Measurements from ENCODE around the gene CCDC200. TPM values are rescaled to one million over a fixed set of nuclear protein-coding genes. Genes with fewer than 3 reads are reported as not detected.

Gene CCDC200
- total RNA-seq, 1 donor from 2014 or later: not detected

DNA sequence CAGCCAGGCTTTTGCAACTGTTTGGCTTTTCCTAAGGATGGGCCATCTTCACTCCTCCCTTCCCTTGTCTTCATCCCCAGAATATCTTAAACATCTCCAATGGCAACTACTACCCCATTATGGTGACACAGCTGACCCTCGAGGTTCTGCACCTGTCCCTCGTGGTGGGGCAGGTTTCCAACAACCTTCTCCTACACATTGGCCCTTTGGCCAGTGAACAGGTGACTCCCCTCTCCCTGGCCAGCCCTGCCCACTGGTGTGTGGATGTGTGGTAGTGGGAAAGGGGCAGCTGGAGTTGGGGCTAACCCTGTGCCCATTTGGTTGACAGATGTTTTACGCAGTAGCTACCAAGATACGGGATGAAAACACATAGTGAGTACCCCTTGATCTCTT is 12.1 kb downstream of the CCDC200 start:
- TF ChIP-seq, protein P1, sequence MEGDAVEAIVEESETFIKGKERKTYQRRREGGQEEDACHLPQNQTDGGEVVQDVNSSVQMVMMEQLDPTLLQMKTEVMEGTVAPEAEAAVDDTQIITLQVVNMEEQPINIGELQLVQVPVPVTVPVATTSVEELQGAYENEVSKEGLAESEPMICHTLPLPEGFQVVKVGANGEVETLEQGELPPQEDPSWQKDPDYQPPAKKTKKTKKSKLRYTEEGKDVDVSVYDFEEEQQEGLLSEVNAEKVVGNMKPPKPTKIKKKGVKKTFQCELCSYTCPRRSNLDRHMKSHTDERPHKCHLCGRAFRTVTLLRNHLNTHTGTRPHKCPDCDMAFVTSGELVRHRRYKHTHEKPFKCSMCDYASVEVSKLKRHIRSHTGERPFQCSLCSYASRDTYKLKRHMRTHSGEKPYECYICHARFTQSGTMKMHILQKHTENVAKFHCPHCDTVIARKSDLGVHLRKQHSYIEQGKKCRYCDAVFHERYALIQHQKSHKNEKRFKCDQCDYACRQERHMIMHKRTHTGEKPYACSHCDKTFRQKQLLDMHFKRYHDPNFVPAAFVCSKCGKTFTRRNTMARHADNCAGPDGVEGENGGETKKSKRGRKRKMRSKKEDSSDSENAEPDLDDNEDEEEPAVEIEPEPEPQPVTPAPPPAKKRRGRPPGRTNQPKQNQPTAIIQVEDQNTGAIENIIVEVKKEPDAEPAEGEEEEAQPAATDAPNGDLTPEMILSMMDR (conservative IDR thresholded peaks at IDR 0.05; ENCODE audit: low read depth, low read length): no peak
- DNase-seq (ENCODE audit: low read depth): no peak

DNA sequence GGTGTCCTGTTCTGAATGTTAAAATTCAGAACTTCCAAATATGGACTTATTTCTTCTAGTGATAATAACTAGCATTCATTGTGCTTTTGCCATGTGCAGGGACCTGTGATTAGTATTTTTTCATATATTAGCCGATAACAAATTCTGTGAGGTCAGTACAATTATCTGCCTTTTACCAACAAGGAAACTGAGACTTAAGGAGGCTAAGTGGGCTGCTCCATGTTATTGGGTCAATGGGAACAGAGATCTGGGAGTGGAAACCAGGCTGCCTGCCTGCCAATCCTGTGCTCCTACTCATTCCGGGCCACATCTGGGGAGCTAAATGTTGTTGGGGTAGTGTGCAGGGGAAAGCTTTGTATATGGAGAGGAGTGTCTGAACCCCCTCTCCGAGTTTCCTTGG is 13.1 kb downstream of the CCDC200 start:
- TF ChIP-seq, protein P1 (conservative IDR thresholded peaks at IDR 0.05; ENCODE audit: low read depth, low read length): no peak
- no peak overlapping the region for H3K4me3 ChIP-seq (ENCODE audit: low read depth, low read length)
- no peak for DNase-seq (ENCODE audit: low read depth)

More for the DNA sequence above, 12.1 kb downstream of the CCDC200 start:
- no peak overlapping the region for H3K4me3 ChIP-seq (ENCODE audit: low read depth, low read length)

DNA sequence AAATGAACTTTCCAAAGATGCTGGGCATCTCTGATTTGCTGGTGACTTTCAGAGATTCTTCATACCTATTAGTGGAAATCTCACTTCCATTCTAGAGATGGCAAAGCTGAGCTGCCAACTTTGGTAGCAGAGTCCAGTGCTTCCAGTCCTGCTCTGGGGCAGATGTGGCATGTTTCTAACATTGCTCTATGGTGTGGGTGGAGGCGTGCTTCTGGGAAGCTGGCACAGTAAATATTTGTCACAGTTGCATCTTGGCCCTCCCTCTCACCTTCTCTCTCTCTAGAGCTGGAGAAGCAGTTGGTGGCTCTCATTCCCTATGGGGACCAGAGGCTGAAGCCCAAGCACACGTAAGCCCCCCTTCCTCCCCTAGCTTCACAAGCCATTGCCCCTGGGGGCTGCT is 14.9 kb downstream of the CCDC200 start:
- H3K4me3 ChIP-seq (ENCODE audit: low read depth, low read length): no peak overlapping the region
- TF ChIP-seq, protein P1 (conservative IDR thresholded peaks at IDR 0.05; ENCODE audit: low read depth, low read length): no peak
- no peak for DNase-seq (ENCODE audit: low read depth)

DNA sequence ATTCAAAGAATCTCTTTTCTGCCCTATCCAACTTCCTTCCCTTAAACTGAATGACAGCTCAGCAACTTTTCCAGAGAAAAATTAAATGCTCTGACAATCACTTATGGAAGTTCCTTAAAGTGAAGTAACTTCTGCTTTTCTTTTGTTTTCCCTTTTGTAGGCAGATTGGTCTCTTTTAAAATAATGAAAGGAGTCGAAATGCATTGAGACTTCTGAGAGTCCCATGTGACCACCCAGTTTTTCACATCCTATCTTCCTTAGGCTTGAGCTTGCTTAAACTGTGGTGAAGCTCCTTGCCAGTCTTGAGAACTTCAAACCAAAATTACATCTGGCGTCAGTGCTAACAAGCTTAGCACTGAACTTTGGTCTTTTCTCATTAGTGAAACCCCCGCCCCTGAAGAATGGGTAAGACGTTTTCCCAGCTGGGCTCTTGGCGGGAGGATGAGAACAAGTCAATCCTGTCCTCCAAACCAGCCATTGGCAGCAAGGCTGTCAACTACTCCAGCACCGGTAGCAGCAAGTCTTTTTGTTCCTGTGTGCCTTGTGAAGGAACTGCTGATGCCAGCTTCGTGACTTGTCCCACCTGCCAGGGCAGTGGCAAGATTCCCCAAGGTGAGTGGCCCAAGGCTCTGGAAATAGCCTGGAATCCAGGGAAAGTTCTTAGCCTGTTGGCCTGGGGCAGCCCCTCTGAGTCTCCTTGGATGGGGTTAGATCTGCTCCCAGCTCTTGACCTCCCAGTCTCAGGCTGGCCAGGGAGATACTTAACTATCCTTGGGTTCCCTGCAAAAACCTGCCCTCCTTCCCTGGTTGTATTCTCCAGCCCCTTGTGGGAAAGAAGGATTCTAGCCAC is 15.6 kb downstream of the CCDC200 start:
- H3K4me3 ChIP-seq (ENCODE audit: low read depth, low read length): peak overlapping the region; percentile 74

DNA sequence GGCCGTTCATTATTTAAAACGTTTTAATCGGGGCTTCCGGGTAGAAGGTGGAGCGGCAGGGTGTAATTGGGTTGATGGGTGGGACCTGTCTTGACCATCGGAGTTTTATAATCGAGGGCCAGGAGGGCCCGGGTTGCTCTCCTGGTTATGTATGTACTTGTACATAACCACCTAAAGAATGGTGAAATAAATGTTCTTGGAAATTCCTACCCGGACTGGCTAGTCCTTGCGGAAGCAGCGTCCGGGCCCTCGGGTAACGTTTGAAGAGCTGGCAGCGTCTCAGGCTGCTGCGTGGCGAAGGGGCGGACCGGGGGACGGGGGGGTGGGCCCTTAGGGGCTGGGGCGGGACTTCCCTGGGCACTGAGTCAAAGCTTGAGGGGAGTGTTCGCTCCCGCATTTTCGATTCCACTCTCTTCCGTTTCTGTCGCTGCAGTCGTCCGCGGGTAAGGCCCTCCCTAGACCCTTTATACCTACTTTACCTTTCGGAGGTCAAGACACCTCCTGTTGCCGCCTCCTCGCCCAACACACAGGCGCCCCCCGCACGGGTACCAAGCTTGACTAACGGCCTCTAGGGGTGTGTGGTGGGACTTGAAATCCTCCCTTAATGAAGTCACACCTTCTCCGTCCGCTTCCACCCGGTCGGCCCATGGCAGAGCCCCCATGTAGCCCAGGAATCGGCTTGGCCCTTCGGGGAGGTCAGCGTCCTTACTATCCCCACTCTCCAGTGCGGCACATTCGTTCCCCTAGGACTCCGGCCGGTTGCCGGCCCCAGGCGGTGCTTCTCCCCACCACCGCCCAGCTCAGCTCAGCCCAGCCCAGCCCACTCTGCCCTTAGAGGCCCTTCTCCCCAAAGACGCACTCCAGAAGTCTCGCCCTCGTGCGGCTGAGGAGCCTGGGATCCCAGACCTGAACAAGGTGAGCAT is 16.7 kb downstream of the CCDC200 start, which contains the start of gene TMEM106A:
Gene TMEM106A, plus strand, starts transcription at position 396 of the 923 bp plus-strand sequence. CDS start 1,167 bp downstream, outside the sequence.
- peak; percentile 13 for DNase-seq (ENCODE audit: low read depth)
- TF ChIP-seq, protein P1 (conservative IDR thresholded peaks at IDR 0.05; ENCODE audit: low read depth, low read length): peak; percentile 33
- H3K4me3 ChIP-seq (ENCODE audit: low read depth, low read length): peak within 1 kb of the TSS; percentile 74

More for the DNA sequence above, 15.6 kb downstream of the CCDC200 start:
- DNase-seq (ENCODE audit: low read depth): no peak
- TF ChIP-seq, protein P1 (conservative IDR thresholded peaks at IDR 0.05; ENCODE audit: low read depth, low read length): no peak

DNA sequence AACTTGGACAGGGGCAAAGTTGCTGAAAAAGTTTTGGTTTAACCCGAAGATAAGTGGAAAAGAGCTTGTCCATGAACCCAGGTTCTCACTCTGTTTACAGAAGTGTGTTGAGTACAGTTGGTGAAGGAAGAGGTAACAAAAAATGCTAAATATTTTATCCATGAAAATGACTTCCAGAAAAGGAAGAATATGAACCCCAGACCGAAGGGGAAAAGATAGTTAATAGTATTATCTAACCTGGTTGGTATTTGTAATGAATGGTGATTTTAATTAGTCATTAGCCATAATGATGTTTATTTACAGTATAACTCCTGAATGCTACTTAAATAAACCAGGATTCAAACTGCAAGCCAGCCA is 17.3 kb downstream of the CCDC200 start:
- TF ChIP-seq, protein P1 (conservative IDR thresholded peaks at IDR 0.05; ENCODE audit: low read depth, low read length): no peak
- H3K4me3 ChIP-seq (ENCODE audit: low read depth, low read length): peak overlapping the region; percentile 74
- no peak for DNase-seq (ENCODE audit: low read depth)

Data from epithelial cell of proximal tubule (primary cell).